ENCODE results near the gene RBPJ.
"Not testable (repeated sequence)": the region's sequence is repeated elsewhere in the genome, so short reads cannot be mapped to it uniquely, and the experiment has no call there.

Gene RBPJ

GRCh38 chr4:26356081-26356501 lies 35.3 kb downstream of the RBPJ start:
- Histone ChIP-seq H3K36me3 (ENCODE audit: control insufficient read depth, insufficient read depth, low read length) (no peaks in the 10 kb centered on the region), H3K4me3 (replicated peaks; ENCODE audit: low read depth, low read length) (no peak overlapping the region), H3K27me3 (replicated peaks; ENCODE audit: control insufficient read depth, insufficient read depth, low read length) (no peaks in the 10 kb centered on the region)
- DNase-seq (ENCODE audit: extremely low read depth, insufficient read length) = no peak
- TF ChIP-seq CTCF (IDR thresholded peaks at IDR 0.05; ENCODE audit: insufficient read depth, low read length, poor library complexity, severe bottlenecking) = no peak

GRCh38 chr4:26359521-26359920 lies 38.7 kb downstream of the RBPJ start:
- not testable (repeated sequence) for H3K27me3 ChIP-seq (replicated peaks; ENCODE audit: control insufficient read depth, insufficient read depth, low read length); H3K36me3 ChIP-seq (ENCODE audit: control insufficient read depth, insufficient read depth, low read length); DNase-seq (ENCODE audit: extremely low read depth, insufficient read length); H3K4me3 ChIP-seq (replicated peaks; ENCODE audit: low read depth, low read length)

- DNase-seq (ENCODE audit: extremely low read depth, insufficient read length) = no peak
- Histone ChIP-seq H3K36me3 (ENCODE audit: control insufficient read depth, insufficient read depth, low read length) (no peaks in the 10 kb centered on the region), H3K27me3 (replicated peaks; ENCODE audit: control insufficient read depth, insufficient read depth, low read length) (no peaks in the 10 kb centered on the region), H3K4me3 (replicated peaks; ENCODE audit: low read depth, low read length) (no peak overlapping the region)
- no peak for TF ChIP-seq CTCF (IDR thresholded peaks at IDR 0.05; ENCODE audit: insufficient read depth, low read length, poor library complexity, severe bottlenecking)
These were observed 39.5 kb downstream of the RBPJ start for GRCh38 chr4:26360273-26360672.

GRCh38 chr4:26360864-26361263 lies 40.0 kb downstream of the RBPJ start:
- no peak for TF ChIP-seq CTCF (IDR thresholded peaks at IDR 0.05; ENCODE audit: insufficient read depth, low read length, poor library complexity, severe bottlenecking)
- Histone ChIP-seq H3K36me3 (ENCODE audit: control insufficient read depth, insufficient read depth, low read length) (no peaks in the 10 kb centered on the region), H3K27me3 (replicated peaks; ENCODE audit: control insufficient read depth, insufficient read depth, low read length) (no peaks in the 10 kb centered on the region), H3K4me3 (replicated peaks; ENCODE audit: low read depth, low read length) (no peak overlapping the region)
- DNase-seq (ENCODE audit: extremely low read depth, insufficient read length) = no peak

- TF ChIP-seq CTCF (IDR thresholded peaks at IDR 0.05; ENCODE audit: insufficient read depth, low read length, poor library complexity, severe bottlenecking) = no peak
- DNase-seq (ENCODE audit: extremely low read depth, insufficient read length) = no peak
- no peaks in the 10 kb centered on the region for H3K36me3 ChIP-seq (ENCODE audit: control insufficient read depth, insufficient read depth, low read length)
- no peaks in the 10 kb centered on the region for H3K27me3 ChIP-seq (replicated peaks; ENCODE audit: control insufficient read depth, insufficient read depth, low read length)
- H3K4me3 ChIP-seq (replicated peaks; ENCODE audit: low read depth, low read length) = no peak overlapping the region
These were observed 40.5 kb downstream of the RBPJ start for GRCh38 chr4:26361297-26361696.

- Histone ChIP-seq H3K4me3 (replicated peaks; ENCODE audit: low read depth, low read length) (no peak overlapping the region), H3K27me3 (replicated peaks; ENCODE audit: control insufficient read depth, insufficient read depth, low read length) (no peaks in the 10 kb centered on the region), H3K36me3 (ENCODE audit: control insufficient read depth, insufficient read depth, low read length) (no peaks in the 10 kb centered on the region)
- TF ChIP-seq CTCF (IDR thresholded peaks at IDR 0.05; ENCODE audit: insufficient read depth, low read length, poor library complexity, severe bottlenecking) = no peak
- DNase-seq (ENCODE audit: extremely low read depth, insufficient read length) = no peak
These were observed 42.1 kb downstream of the RBPJ start for GRCh38 chr4:26362745-26363439.

All from GM06990 (cell line).